IPS DF 19.7 (cell line): ENCODE data around the gene TRNP1.

Source experiments
- DNase-seq: peaks from one replicate; pipeline ENCODE4 v3.0.0-alpha.2; 2013; ENCODE audit warnings: low read depth, low spot score

The TRNP1 gene

GRCh38 chr1:27001570-27002360, 8.3 kb downstream of the TRNP1 start:
- no peak for DNase-seq

DNA sequence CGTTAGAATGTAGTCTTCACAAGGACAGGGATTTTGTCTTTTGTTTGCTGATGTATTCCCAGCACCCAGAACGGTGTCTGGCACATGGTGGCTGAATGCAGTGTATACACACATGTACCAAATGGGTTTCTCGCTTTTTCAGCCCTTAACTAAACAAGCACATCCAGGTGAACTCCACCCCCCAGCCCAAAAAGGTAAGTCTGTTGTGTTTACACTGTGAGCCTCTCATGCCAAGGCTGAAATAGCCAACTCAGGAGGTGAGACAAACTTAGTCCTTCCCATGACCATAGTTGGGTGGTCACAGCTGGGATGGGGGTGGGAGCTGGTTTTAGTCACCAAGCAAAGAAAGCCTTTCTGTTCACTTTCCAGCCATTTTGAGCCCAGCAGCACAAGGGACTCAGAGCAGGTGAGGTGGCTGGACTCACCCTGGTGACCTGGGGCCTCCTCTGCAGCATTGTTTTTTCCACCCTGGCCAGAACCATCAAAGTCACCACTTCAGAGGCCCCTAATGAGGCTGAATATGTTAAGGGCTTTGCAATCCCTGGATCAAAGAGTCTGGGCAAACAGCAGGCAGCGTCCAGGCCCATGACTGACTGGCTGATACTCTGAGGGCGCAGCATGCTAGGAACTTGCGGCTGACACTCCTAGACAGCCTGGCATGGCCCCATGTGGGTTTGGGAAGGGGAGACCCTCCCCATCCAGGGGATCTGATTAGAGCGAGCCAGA, 10.4 kb downstream of the TRNP1 start:
- DNase-seq = no peak

- DNase-seq = no peak
These were observed 11.1 kb downstream of the TRNP1 start for GRCh38 chr1:27004471-27005165.

DNA sequence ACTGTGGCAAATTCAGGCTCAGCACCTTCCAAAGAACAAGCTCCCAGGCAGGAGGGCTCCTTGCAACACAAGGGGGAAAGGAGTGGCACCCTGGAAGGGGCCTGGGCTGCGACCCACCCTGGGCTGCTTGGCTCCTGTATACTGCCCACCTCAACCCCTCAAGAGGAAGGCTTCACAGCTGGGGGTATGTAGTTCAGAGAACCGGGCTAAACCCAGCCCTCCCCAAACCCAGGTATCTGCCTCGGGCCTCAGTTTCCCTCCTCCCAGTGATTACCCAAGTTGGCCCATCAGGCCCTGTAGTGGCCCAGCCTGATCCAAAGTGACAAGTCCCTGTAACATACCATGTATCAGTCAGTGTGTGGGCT, 11.7 kb downstream of the TRNP1 start:
- no peak for DNase-seq

DNA sequence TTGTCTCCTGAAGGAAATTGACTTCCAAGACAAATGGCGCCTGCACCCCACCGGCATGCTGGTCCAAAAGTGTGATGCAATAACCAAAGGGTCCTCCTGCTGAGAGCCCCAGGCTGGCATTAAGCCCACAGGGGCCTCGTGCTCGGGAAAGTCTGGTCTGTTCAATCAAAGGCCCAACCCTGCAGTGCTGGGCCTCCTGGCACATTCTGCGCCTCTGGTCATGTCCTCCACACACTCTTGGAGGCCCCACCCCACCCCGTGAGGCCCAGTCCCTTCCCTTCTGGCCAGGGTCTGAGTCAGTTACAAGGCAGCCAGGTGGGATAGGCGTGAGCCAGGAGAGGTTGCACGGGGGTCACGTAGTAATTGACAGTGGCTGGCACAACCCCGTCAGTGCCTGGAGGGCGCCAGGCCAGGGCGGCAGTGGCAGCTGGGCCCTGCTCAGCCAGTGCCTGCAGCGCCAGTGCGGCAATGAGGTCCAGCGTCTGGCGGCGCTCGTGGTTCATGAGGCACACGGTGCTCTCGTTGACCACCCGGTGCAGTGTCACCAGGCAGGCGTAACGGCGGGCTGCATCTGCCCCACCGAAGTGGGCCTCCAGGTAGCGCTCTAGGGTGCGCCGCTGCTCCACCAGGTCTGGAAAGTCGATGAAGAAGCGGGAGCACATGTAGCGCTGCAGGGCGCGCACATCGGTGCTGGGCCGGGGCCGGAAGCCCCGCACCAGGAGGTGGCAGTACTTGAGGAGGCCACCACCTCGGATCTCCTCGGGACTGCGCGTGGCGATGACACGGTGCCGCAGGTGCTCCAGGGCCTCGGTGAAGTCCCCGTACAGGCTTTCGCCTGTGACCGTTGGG, 12.4 kb downstream of the TRNP1 start:
- DNase-seq = no peak

- no peak for DNase-seq
These were observed 13.2 kb downstream of the TRNP1 start for GRCh38 chr1:27006683-27007082.

- DNase-seq = no peak
These were observed 14.6 kb downstream of the TRNP1 start for GRCh38 chr1:27007909-27008582.

DNA sequence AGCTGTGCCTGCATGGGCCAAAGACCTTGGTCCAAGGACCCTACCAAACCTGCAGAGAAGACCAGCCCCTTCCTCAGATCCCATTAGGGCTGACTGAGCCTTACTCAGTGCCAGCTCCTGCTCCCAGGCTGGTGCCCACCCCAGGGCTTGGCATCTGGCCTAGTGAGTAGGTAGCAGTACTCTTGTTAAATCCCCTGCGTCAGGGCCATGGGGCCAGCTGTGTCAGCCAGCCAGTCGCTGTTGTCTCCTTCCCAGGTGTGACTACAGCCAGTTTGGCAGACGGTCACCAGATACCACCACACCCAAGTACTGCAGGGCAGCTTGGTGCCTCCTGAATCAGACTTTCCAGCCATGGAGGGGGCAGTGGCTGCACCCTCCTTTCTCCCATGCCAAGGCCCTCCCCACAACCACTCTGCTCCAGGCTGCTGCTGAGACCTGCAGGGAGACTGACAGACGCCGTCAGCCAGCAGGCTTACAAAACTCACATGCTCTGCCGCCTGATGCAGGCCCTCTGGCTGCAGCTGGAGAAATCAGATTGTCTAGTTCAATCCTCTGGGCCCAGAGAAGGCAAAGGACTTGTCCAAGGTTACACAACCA, 16.2 kb downstream of the TRNP1 start:
- DNase-seq = no peak

- no peak for DNase-seq
These were observed 16.9 kb downstream of the TRNP1 start for GRCh38 chr1:27010226-27010994.

- peak; percentile 80 for DNase-seq
These were observed 17.7 kb downstream of the TRNP1 start for GRCh38 chr1:27011058-27011764.

DNA sequence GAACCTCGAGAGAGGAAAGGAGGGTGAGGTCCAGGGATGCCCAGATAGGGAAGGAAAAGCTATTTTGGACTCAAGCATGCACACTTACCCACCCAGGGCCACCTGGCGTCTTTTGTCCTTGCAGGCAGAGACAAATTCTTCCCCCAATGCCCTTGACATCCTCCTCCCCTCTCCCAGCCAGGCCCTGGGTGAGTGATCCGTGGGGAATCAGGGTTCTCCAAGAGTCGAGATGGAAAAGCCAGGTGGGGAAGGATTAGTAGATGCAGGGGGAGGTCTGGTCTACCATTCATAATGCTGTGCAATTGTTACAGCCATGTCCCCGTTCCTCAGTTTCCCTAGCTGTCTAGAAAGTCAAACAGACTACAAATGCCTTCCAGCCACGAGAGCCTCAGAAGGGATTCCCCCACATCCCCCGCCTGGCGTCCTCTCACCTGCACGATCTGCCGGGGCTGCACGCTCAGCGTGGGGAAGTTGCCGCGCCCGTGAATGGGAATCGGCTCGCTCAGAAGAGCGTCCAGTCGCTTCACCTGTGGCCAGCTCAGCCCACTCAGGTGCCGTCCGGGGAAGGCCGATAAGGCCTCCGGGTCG, 18.6 kb downstream of the TRNP1 start:
- DNase-seq = no peak

DNA sequence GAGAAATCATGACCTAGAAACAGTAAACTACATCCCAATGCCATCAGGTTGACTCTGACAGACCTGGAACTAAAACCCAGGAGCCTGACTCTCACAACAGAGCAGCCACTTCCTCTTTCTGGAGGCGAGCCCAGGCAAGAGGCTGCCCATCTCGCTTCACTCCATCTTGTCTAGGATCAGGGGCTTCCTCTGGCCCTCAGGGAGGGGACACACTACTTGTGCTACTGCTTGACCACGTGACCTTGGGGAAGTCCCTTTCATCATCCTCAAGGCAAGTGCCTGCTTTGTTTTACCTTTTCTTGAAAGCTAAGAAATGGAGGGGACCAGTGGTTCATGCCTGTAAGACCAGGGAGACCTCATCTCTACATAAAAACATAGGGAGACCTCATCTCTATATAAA, 21.8 kb downstream of the TRNP1 start:
- DNase-seq = no peak

- no peak for DNase-seq
These were observed 22.9 kb downstream of the TRNP1 start for GRCh38 chr1:27016376-27016775.

DNA sequence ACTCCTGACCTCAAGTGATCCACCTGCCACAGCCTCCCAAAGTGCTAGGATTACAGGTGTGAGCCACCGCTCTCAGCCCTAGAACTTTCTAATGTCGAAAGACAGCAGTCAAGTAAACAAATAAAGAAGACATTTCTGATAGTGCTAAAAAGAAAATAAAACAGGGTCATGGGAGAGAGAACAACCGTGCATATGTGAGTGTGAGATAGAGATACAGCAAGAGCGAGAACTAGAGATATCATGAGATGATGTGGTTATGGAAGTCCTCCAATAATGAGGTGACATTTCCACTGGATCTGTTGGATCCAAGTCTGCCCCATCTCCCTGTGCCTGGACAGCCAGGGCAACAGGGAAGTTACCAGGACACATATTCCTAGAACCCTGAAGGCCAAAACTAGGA, 23.7 kb downstream of the TRNP1 start:
- DNase-seq = no peak

DNA sequence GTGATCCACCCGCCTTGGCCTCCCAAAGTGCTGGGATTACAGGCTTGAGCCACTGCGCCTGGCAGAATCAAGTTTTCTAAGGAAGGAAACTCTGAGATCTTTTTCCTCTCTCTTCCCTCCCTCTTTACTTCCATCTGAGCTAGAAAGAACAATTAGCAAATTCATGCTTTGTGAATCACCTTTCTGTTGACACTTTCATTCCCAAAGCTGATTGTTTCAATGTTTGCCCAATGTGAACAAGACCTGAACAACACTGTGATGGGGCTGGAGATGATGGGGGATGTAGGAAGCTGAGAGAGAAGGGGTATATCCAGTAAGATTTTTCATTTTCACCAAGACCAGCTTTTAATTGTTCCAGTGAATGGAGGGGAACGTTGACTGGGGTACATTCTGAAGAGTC, 24.8 kb downstream of the TRNP1 start:
- no peak for DNase-seq

GRCh38 chr1:27021354-27022031, 28.0 kb downstream of the TRNP1 start:
- no peak for DNase-seq

DNA sequence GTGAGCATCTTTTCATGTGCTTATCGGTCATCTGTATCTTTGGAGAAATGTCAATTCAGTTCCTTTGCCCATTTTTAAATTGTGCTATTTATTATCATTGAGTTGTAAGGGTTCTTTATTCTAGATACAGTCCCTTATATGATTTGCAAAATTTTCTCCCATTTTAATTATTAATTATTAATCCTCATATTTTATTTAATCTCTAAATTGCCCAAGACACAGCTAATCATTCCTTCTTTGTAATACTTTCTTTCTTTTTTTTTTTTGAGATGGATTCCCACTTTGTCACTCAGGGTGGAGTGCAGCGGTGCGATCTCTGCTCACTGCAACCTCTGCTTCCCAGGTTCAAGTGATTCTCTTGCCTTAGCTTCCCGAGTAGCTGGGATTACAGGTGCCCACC, 32.2 kb downstream of the TRNP1 start:
- DNase-seq = no peak
